GM23338 (cell line): ENCODE measurements around the gene HEATR9. TPM values are rescaled to one million over a fixed set of nuclear protein-coding genes. Genes with fewer than 3 reads are reported as not detected.

Source experiments
- ATAC-seq: fragments of 200-7000 bp; cut with Tn5 transposase; 3 replicates; pipeline ENCODE4 v1.9.1; 2020
- DNase-seq: peaks from one replicate; pipeline ENCODE4 v3.0.0-alpha.2; 2015; ENCODE audit warnings: low spot score
- H2AFZ ChIP-seq: fragments of 200-600 bp; sonication (generic); 2 replicates; pipeline ENCODE4 v1.8.0; 2016; ENCODE audit warnings: antibody characterized with exemption, mild to moderate bottlenecking, moderate library complexity
- H3F3A ChIP-seq: fragments of 200-600 bp; sonication (generic); replicated peaks from 2 replicates; pipeline ENCODE4 v1.8.0; 2017; ENCODE audit warnings: antibody characterized with exemption, mixed run types, low read depth
- H3K27ac ChIP-seq: fragments of 200-600 bp; sonication (generic); 2 replicates; pipeline ENCODE4 v1.6.1; 2016; ENCODE audit warnings: low read depth
- H3K27me3 ChIP-seq: fragments of 200-600 bp; sonication (generic); 2 replicates; pipeline ENCODE4 v1.8.0; 2016; ENCODE audit warnings: mild to moderate bottlenecking, mixed run types, moderate library complexity; ENCODE audit not compliant: insufficient read depth
- H3K36me3 ChIP-seq: fragments of 200-600 bp; sonication (generic); 2 replicates; pipeline ENCODE4 v1.8.0; 2016; ENCODE audit warnings: mild to moderate bottlenecking; ENCODE audit not compliant: insufficient read depth
- H3K4me1 ChIP-seq: fragments of 200-600 bp; sonication (generic); 2 replicates; pipeline ENCODE4 v1.8.0; 2016; ENCODE audit warnings: mild to moderate bottlenecking, moderate library complexity; ENCODE audit not compliant: insufficient read depth
- H3K4me2 ChIP-seq: fragments of 200-600 bp; sonication (generic); 2 replicates; pipeline ENCODE4 v1.7.1; 2017; ENCODE audit warnings: mixed run types
- H3K4me3 ChIP-seq: fragments of 200-600 bp; sonication (generic); 2 replicates; pipeline ENCODE4 v1.6.1; 2016; ENCODE audit warnings: mixed run types
- H3K79me2 ChIP-seq: fragments of 200-600 bp; sonication (generic); replicated peaks from 2 replicates; pipeline ENCODE4 v1.8.0; 2017; ENCODE audit warnings: mild to moderate bottlenecking; ENCODE audit not compliant: insufficient read depth
- H3K9me2 ChIP-seq: fragments of 200-600 bp; sonication (generic); 2 replicates; pipeline ENCODE4 v1.8.0; 2017; ENCODE audit not compliant: insufficient read depth
- H4K20me1 ChIP-seq: fragments of 200-600 bp; sonication (generic); replicated peaks from 2 replicates; pipeline ENCODE4 v1.8.0; 2017; ENCODE audit warnings: mild to moderate bottlenecking; ENCODE audit not compliant: insufficient read depth
- H3K27ac Mint-ChIP-seq: 2 replicates; pipeline ENCODE4 v1.8.0; 2020; ENCODE audit warnings: inconsistent platforms, mild to moderate bottlenecking, moderate library complexity, mixed read lengths
- H3K27me3 Mint-ChIP-seq: 3 replicates; pipeline ENCODE4 v1.8.0; 2022; ENCODE audit warnings: low read depth, mild to moderate bottlenecking, moderate library complexity, mixed read lengths, inconsistent platforms; ENCODE audit not compliant: insufficient read depth, poor library complexity
- H3K36me3 Mint-ChIP-seq: 3 replicates; pipeline ENCODE4 v1.8.0; 2021; ENCODE audit warnings: low read depth, mild to moderate bottlenecking, inconsistent platforms, moderate library complexity, mixed read lengths
- H3K4me1 Mint-ChIP-seq: 3 replicates; pipeline ENCODE4 v1.8.0; 2020; ENCODE audit warnings: mild to moderate bottlenecking, inconsistent platforms, mixed read lengths
- H3K4me3 Mint-ChIP-seq: 3 replicates; pipeline ENCODE4 v1.8.0; 2021; ENCODE audit warnings: moderate library complexity, mild to moderate bottlenecking, inconsistent platforms, mixed read lengths
- H3K9me3 Mint-ChIP-seq: 3 replicates; pipeline ENCODE4 v1.8.0; 2020; ENCODE audit warnings: moderate library complexity, mild to moderate bottlenecking, inconsistent platforms, mixed read lengths
- CREB1 ChIP-seq: fragments of 250-450 bp; sonication (Bioruptor Pico); IDR thresholded peaks from 2 replicates; pipeline ENCODE4 v1.5.0; 2020; ENCODE audit warnings: low read depth, mild to moderate bottlenecking, moderate library complexity
- ETS1 ChIP-seq: IDR thresholded peaks from 2 replicates; pipeline ENCODE4 v1.6.1; 2016; ENCODE audit warnings: antibody characterized with exemption
- EZH2 ChIP-seq: fragments of 200-600 bp; sonication (generic); IDR thresholded peaks from one replicate; pipeline ENCODE4 v1.8.0; 2017; ENCODE audit warnings: antibody characterized with exemption, mild to moderate bottlenecking, low read depth; ENCODE audit not compliant: unreplicated experiment
- EZH2phosphoT487 ChIP-seq: fragments of 200-600 bp; sonication (generic); IDR thresholded peaks from one replicate; pipeline ENCODE4 v1.8.1; 2018; ENCODE audit warnings: antibody characterized with exemption; ENCODE audit not compliant: unreplicated experiment
- JUNB ChIP-seq: IDR thresholded peaks from one replicate; pipeline ENCODE4 v1.6.1; 2016; ENCODE audit warnings: antibody characterized with exemption; ENCODE audit not compliant: unreplicated experiment
- NANOG ChIP-seq: IDR thresholded peaks from 2 replicates; pipeline ENCODE4 v1.6.1; 2016; ENCODE audit warnings: antibody characterized with exemption, borderline replicate concordance
- POLR2AphosphoS5 ChIP-seq: IDR thresholded peaks from 2 replicates; pipeline ENCODE4 v1.6.1; 2016; ENCODE audit warnings: antibody characterized with exemption, low read depth
- STAT1 ChIP-seq: IDR thresholded peaks from one replicate; pipeline ENCODE4 v1.6.1; 2016; ENCODE audit warnings: antibody characterized with exemption; ENCODE audit not compliant: unreplicated experiment
- ZNF114 ChIP-seq: fragments of 250-450 bp; sonication (Bioruptor Pico); IDR thresholded peaks from 2 replicates; pipeline ENCODE4 v1.5.0; 2020; ENCODE audit warnings: mild to moderate bottlenecking, moderate library complexity
- ZNF331 ChIP-seq: fragments of 250-450 bp; sonication (Bioruptor Pico); IDR thresholded peaks from 2 replicates; pipeline ENCODE4 v1.5.0; 2020; ENCODE audit warnings: low read depth, mild to moderate bottlenecking, moderate library complexity
- polyA plus RNA-seq: library from polyadenylated mRNA; unstranded; fragments of >200 nt; fragmentation: Nextera tagmentation; extraction: Ambion mirVana; gene quantifications from 2 replicates; pipeline ENCODE4 v1.2.1, GENCODE V29; 2016
- total RNA-seq: library from RNA; depleted of rRNA; stranded (reverse); fragments of >200 nt; shearing (Covaris generic); gene quantifications from 2 replicates; pipeline ENCODE4 v1.2.3, GENCODE V29; 2014
- TF ChIP-seq, protein P1 (sequence below): fragments of 250-450 bp; sonication (Bioruptor Pico); IDR thresholded peaks from 2 replicates; pipeline ENCODE4 v1.5.0; 2020; ENCODE audit warnings: mild to moderate bottlenecking, moderate library complexity
- TF ChIP-seq, protein P2 (sequence below): IDR thresholded peaks from one replicate; pipeline ENCODE4 v1.6.1; 2018; ENCODE audit warnings: antibody characterized with exemption; ENCODE audit not compliant: unreplicated experiment
- TF ChIP-seq, protein P3 (sequence below), 2 experiments: fragments of 200-600 bp in 1 of 2; sonication (generic) in 1 of 2; conservative IDR thresholded peaks; 2 replicates each; pipeline versions ENCODE4 v1.5.1 to v1.6.1; 2016 to 2017; ENCODE audit warnings: antibody characterized with exemption in 2 of 2, low read depth in 2 of 2, mild to moderate bottlenecking in 2 of 2, moderate library complexity in 1 of 2

Gene HEATR9
- total and polyA plus RNA-seq, 2 experiments from 2014 or later, result not detected

- H3K36me3 ChIP-seq, result no peaks in the 10 kb centered on the region; the same call in 1 of the 2 replicates
- Mint-ChIP-seq H3K4me3 (no peak overlapping the region), H3K4me1 (no peaks in the 10 kb centered on the region), H3K27ac (no peak overlapping the region), H3K9me3 (peaks cover 36% of the 10 kb centered on the region), H3K27me3 (peaks cover 4% of the 10 kb centered on the region), H3K36me3 (peaks cover 7% of the 10 kb centered on the region; the same call in 1 of the 3 replicates)
- no peaks in the 10 kb centered on the region for H4K20me1 ChIP-seq
- TF ChIP-seq EZH2, result no peak
- TF ChIP-seq POLR2AphosphoS5, result no peak
- TF ChIP-seq, protein P1, sequence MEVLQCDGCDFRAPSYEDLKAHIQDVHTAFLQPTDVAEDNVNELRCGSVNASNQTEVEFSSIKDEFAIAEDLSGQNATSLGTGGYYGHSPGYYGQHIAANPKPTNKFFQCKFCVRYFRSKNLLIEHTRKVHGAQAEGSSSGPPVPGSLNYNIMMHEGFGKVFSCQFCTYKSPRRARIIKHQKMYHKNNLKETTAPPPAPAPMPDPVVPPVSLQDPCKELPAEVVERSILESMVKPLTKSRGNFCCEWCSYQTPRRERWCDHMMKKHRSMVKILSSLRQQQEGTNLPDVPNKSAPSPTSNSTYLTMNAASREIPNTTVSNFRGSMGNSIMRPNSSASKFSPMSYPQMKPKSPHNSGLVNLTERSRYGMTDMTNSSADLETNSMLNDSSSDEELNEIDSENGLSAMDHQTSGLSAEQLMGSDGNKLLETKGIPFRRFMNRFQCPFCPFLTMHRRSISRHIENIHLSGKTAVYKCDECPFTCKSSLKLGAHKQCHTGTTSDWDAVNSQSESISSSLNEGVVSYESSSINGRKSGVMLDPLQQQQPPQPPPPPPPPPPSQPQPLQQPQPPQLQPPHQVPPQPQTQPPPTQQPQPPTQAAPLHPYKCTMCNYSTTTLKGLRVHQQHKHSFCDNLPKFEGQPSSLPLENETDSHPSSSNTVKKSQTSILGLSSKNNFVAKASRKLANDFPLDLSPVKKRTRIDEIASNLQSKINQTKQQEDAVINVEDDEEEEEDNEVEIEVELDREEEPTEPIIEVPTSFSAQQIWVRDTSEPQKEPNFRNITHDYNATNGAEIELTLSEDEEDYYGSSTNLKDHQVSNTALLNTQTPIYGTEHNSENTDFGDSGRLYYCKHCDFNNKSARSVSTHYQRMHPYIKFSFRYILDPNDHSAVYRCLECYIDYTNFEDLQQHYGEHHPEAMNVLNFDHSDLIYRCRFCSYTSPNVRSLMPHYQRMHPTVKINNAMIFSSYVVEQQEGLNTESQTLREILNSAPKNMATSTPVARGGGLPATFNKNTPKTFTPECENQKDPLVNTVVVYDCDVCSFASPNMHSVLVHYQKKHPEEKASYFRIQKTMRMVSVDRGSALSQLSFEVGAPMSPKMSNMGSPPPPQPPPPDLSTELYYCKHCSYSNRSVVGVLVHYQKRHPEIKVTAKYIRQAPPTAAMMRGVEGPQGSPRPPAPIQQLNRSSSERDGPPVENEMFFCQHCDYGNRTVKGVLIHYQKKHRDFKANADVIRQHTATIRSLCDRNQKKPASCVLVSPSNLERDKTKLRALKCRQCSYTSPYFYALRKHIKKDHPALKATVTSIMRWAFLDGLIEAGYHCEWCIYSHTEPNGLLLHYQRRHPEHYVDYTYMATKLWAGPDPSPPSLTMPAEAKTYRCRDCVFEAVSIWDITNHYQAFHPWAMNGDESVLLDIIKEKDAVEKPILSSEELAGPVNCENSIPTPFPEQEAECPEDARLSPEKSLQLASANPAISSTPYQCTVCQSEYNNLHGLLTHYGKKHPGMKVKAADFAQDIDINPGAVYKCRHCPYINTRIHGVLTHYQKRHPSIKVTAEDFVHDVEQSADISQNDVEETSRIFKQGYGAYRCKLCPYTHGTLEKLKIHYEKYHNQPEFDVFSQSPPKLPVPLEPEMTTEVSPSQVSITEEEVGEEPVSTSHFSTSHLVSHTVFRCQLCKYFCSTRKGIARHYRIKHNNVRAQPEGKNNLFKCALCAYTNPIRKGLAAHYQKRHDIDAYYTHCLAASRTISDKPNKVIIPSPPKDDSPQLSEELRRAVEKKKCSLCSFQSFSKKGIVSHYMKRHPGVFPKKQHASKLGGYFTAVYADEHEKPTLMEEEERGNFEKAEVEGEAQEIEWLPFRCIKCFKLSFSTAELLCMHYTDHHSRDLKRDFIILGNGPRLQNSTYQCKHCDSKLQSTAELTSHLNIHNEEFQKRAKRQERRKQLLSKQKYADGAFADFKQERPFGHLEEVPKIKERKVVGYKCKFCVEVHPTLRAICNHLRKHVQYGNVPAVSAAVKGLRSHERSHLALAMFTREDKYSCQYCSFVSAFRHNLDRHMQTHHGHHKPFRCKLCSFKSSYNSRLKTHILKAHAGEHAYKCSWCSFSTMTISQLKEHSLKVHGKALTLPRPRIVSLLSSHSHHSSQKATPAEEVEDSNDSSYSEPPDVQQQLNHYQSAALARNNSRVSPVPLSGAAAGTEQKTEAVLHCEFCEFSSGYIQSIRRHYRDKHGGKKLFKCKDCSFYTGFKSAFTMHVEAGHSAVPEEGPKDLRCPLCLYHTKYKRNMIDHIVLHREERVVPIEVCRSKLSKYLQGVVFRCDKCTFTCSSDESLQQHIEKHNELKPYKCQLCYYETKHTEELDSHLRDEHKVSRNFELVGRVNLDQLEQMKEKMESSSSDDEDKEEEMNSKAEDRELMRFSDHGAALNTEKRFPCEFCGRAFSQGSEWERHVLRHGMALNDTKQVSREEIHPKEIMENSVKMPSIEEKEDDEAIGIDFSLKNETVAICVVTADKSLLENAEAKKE (CRISPR knock-in tag), result no peak
- TF ChIP-seq NANOG, result no peak
- TF ChIP-seq EZH2phosphoT487, result no peak
- TF ChIP-seq CREB1 (CRISPR knock-in tag), result no peak
- TF ChIP-seq JUNB, result no peak
- no peak for TF ChIP-seq ZNF331 (CRISPR knock-in tag)
- TF ChIP-seq, protein P2, sequence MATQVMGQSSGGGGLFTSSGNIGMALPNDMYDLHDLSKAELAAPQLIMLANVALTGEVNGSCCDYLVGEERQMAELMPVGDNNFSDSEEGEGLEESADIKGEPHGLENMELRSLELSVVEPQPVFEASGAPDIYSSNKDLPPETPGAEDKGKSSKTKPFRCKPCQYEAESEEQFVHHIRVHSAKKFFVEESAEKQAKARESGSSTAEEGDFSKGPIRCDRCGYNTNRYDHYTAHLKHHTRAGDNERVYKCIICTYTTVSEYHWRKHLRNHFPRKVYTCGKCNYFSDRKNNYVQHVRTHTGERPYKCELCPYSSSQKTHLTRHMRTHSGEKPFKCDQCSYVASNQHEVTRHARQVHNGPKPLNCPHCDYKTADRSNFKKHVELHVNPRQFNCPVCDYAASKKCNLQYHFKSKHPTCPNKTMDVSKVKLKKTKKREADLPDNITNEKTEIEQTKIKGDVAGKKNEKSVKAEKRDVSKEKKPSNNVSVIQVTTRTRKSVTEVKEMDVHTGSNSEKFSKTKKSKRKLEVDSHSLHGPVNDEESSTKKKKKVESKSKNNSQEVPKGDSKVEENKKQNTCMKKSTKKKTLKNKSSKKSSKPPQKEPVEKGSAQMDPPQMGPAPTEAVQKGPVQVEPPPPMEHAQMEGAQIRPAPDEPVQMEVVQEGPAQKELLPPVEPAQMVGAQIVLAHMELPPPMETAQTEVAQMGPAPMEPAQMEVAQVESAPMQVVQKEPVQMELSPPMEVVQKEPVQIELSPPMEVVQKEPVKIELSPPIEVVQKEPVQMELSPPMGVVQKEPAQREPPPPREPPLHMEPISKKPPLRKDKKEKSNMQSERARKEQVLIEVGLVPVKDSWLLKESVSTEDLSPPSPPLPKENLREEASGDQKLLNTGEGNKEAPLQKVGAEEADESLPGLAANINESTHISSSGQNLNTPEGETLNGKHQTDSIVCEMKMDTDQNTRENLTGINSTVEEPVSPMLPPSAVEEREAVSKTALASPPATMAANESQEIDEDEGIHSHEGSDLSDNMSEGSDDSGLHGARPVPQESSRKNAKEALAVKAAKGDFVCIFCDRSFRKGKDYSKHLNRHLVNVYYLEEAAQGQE, result no peak
- TF ChIP-seq ETS1, result no peak
- TF ChIP-seq STAT1, result no peak
- TF ChIP-seq, protein P3, sequence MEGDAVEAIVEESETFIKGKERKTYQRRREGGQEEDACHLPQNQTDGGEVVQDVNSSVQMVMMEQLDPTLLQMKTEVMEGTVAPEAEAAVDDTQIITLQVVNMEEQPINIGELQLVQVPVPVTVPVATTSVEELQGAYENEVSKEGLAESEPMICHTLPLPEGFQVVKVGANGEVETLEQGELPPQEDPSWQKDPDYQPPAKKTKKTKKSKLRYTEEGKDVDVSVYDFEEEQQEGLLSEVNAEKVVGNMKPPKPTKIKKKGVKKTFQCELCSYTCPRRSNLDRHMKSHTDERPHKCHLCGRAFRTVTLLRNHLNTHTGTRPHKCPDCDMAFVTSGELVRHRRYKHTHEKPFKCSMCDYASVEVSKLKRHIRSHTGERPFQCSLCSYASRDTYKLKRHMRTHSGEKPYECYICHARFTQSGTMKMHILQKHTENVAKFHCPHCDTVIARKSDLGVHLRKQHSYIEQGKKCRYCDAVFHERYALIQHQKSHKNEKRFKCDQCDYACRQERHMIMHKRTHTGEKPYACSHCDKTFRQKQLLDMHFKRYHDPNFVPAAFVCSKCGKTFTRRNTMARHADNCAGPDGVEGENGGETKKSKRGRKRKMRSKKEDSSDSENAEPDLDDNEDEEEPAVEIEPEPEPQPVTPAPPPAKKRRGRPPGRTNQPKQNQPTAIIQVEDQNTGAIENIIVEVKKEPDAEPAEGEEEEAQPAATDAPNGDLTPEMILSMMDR (conservative IDR thresholded peaks at IDR 0.05; ENCODE audit: low read depth in 2 of 2), result no peak
- no peak for TF ChIP-seq ZNF114 (CRISPR knock-in tag)
- no peaks in the 10 kb centered on the region for H3K79me2 ChIP-seq
- DNase-seq (no peak), ATAC-seq (no peak)
- H3K27ac ChIP-seq, result no peak overlapping the region
- H3K27me3 ChIP-seq, result no peaks in the 10 kb centered on the region
- no peak overlapping the region for H3K4me2 ChIP-seq
- no peak overlapping the region for H3K4me3 ChIP-seq
- H3K9me2 ChIP-seq, result peaks cover 4% of the 10 kb centered on the region; the same call in 1 of the 2 replicates
- H2AFZ ChIP-seq, result no peak overlapping the region
- no peaks in the 10 kb centered on the region for H3K4me1 ChIP-seq
- no peaks in the 10 kb centered on the region for H3F3A ChIP-seq
Measured at GRCh38 chr17:35907691-35908090, 39.0 kb upstream of the HEATR9 start.
